ES-I3 (cell line): ENCODE measurements around the gene MFAP3.

Experiments
- H3K36me3 ChIP-seq: 2 replicates; pipeline ENCODE4 v1.6.1; 2013; ENCODE audit warnings: mild to moderate bottlenecking, low read length, control low read depth, moderate library complexity; ENCODE audit not compliant: insufficient read depth
- H3K4me1 ChIP-seq: 2 replicates; pipeline ENCODE4 v1.6.1; 2013; ENCODE audit warnings: mild to moderate bottlenecking, control low read depth, low read length; ENCODE audit not compliant: insufficient read depth
- H3K9ac ChIP-seq: 2 replicates; pipeline ENCODE4 v1.6.1; 2013; ENCODE audit warnings: low read depth, mild to moderate bottlenecking, low read length, moderate library complexity
- H3K9me3 ChIP-seq: 2 replicates; pipeline ENCODE4 v1.6.1; 2013; ENCODE audit warnings: mild to moderate bottlenecking, low read length, moderate library complexity; ENCODE audit not compliant: control insufficient read depth, insufficient read depth

The MFAP3 gene

GRCh38 chr5:154034944-154035343, 3.8 kb upstream of the MFAP3 start:
- no peaks in the 10 kb centered on the region for H3K36me3 ChIP-seq
- H3K9ac ChIP-seq, result no peak overlapping the region
- H3K9me3 ChIP-seq, result no peaks in the 10 kb centered on the region
- no peaks in the 10 kb centered on the region for H3K4me1 ChIP-seq

- no peaks in the 10 kb centered on the region for H3K4me1 ChIP-seq
- H3K36me3 ChIP-seq, result no peaks in the 10 kb centered on the region
- no peaks in the 10 kb centered on the region for H3K9me3 ChIP-seq
- H3K9ac ChIP-seq, result peak overlapping the region; percentile 75
Observed at GRCh38 chr5:154038261-154038706, 483 bp upstream of the MFAP3 start.

GRCh38 chr5:154039458-154039829, 677 bp downstream of the MFAP3 start:
- Histone ChIP-seq H3K9ac (peak overlapping the region; percentile 75), H3K36me3 (no peaks in the 10 kb centered on the region)

GRCh38 chr5:154042766-154043165, 4.0 kb downstream of the MFAP3 start:
- Histone ChIP-seq H3K36me3 (no peaks in the 10 kb centered on the region; the same call in 1 of the 2 replicates), H3K9me3 (no peaks in the 10 kb centered on the region), H3K4me1 (no peaks in the 10 kb centered on the region), H3K9ac (no peak overlapping the region)

More at GRCh38 chr5:154039458-154039829, 677 bp downstream of the MFAP3 start:
- H3K9me3 ChIP-seq, result no peaks in the 10 kb centered on the region
- H3K4me1 ChIP-seq, result no peaks in the 10 kb centered on the region

GRCh38 chr5:154044099-154044498, 5.3 kb downstream of the MFAP3 start:
- H3K36me3 ChIP-seq, result no peaks in the 10 kb centered on the region; the same call in 1 of the 2 replicates
- no peaks in the 10 kb centered on the region for H3K9me3 ChIP-seq

GRCh38 chr5:154044581-154044980, 5.8 kb downstream of the MFAP3 start:
- Histone ChIP-seq H3K4me1 (no peaks in the 10 kb centered on the region), H3K9ac (no peak overlapping the region), H3K36me3 (no peaks in the 10 kb centered on the region; the same call in 1 of the 2 replicates)

More at GRCh38 chr5:154044099-154044498, 5.3 kb downstream of the MFAP3 start:
- Histone ChIP-seq H3K9ac (no peak overlapping the region), H3K4me1 (no peaks in the 10 kb centered on the region)

GRCh38 chr5:154046486-154046885, 7.7 kb downstream of the MFAP3 start:
- Histone ChIP-seq H3K36me3 (peaks cover 3% of the 10 kb centered on the region; the same call in 1 of the 2 replicates), H3K4me1 (no peaks in the 10 kb centered on the region), H3K9me3 (no peaks in the 10 kb centered on the region), H3K9ac (no peak overlapping the region)

More at GRCh38 chr5:154044581-154044980, 5.8 kb downstream of the MFAP3 start:
- H3K9me3 ChIP-seq, result no peaks in the 10 kb centered on the region

GRCh38 chr5:154047324-154047723, 8.6 kb downstream of the MFAP3 start:
- H3K9me3 ChIP-seq, result no peaks in the 10 kb centered on the region
- H3K9ac ChIP-seq, result no peak overlapping the region
- peaks cover 3% of the 10 kb centered on the region; the same call in 1 of the 2 replicates for H3K36me3 ChIP-seq
- no peaks in the 10 kb centered on the region for H3K4me1 ChIP-seq

- Histone ChIP-seq H3K9me3 (no peaks in the 10 kb centered on the region), H3K36me3 (peaks cover 3% of the 10 kb centered on the region; the same call in 1 of the 2 replicates), H3K4me1 (no peaks in the 10 kb centered on the region), H3K9ac (no peak overlapping the region)
Observed at GRCh38 chr5:154049636-154050035, 10.9 kb downstream of the MFAP3 start.

GRCh38 chr5:154053468-154053867, 14.7 kb downstream of the MFAP3 start:
- Histone ChIP-seq H3K36me3 (0 out of 2 replicates have a peak, but pooled peaks cover 3% of the 10 kb centered on the region), H3K9ac (no peak overlapping the region), H3K4me1 (peaks cover 8% of the 10 kb centered on the region), H3K9me3 (no peaks in the 10 kb centered on the region)

- peaks cover 13% of the 10 kb centered on the region for H3K4me1 ChIP-seq
- no peak overlapping the region for H3K9ac ChIP-seq
- H3K36me3 ChIP-seq, result 0 out of 2 replicates have a peak, but pooled peaks cover 3% of the 10 kb centered on the region
- H3K9me3 ChIP-seq, result no peaks in the 10 kb centered on the region
Observed at GRCh38 chr5:154055201-154055600, 16.4 kb downstream of the MFAP3 start.

GRCh38 chr5:154058055-154059038, 19.6 kb downstream of the MFAP3 start:
- Histone ChIP-seq H3K4me1 (peaks cover 13% of the 10 kb centered on the region), H3K9me3 (no peaks in the 10 kb centered on the region), H3K9ac (no peak overlapping the region), H3K36me3 (no peaks in the 10 kb centered on the region)

- no peaks in the 10 kb centered on the region for H3K36me3 ChIP-seq
- peaks cover 13% of the 10 kb centered on the region for H3K4me1 ChIP-seq
- no peak overlapping the region for H3K9ac ChIP-seq
- no peaks in the 10 kb centered on the region for H3K9me3 ChIP-seq
Observed at GRCh38 chr5:154059039-154059430, 20.3 kb downstream of the MFAP3 start.

- Histone ChIP-seq H3K9me3 (no peaks in the 10 kb centered on the region), H3K9ac (no peak overlapping the region), H3K4me1 (peaks cover 13% of the 10 kb centered on the region), H3K36me3 (no peaks in the 10 kb centered on the region)
Observed at GRCh38 chr5:154059583-154059982, 20.8 kb downstream of the MFAP3 start.

- no peak overlapping the region for H3K9ac ChIP-seq
- no peaks in the 10 kb centered on the region for H3K36me3 ChIP-seq
- H3K4me1 ChIP-seq, result peaks cover 13% of the 10 kb centered on the region
- no peaks in the 10 kb centered on the region for H3K9me3 ChIP-seq
Observed at GRCh38 chr5:154060606-154061005, 21.8 kb downstream of the MFAP3 start.
